LoVo (cell line): ENCODE data around the gene NUDT14.

Source experiments
- DNase-seq: peaks from one replicate; pipeline ENCODE4 v3.0.0-alpha.2; 2016; ENCODE audit warnings: low spot score

NUDT14 gene

DNA sequence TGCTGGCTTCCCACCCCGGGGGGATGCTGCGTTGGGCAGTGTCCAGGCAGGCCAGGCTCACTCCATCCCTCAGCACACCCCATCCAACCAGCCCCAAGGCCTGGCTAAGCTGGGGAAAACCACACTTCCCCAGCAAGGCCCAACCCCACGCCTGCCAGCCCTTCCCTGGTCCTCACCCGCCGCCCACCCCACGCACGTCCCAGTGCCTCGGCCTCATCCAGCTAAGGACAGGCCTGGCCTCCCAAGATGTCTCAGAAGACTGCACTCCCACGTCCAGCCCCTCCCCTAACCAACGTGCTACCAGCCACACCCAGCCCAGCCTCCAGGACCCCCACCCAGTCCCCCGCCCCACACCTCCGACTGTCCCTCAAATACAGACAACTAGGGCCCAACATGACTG lies 22.3 kb downstream of the NUDT14 start:
- no peak for DNase-seq

- DNase-seq, result no peak
Observed at GRCh38 chr14:105157872-105158271, 23.2 kb downstream of the NUDT14 start.

- no peak for DNase-seq
Observed at GRCh38 chr14:105156414-105157375, 24.4 kb downstream of the NUDT14 start.

- no peak for DNase-seq
Observed at GRCh38 chr14:105155681-105156413, 25.3 kb downstream of the NUDT14 start.

- no peak for DNase-seq
Observed at GRCh38 chr14:105155071-105155651, 26.0 kb downstream of the NUDT14 start.

DNA sequence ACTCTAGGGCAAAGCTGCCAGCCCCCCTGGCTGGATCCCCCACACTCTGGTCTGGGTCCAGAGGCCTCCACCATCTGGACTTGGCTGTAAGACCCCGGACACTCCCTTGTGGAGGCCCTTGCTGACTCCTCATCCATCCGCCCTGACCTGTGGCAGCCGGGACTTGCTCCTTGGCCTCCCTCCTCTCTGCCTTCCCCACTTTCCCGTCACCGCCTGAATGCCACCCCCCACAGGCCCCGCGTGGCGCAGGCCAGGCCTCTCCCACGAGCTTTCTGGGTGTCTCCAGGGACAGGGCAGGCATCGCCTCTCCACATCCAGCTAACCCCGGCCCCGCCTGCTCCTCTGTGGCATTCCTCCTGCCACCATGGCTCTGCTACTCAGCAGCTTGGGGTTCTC lies 26.6 kb downstream of the NUDT14 start:
- DNase-seq, result no peak

DNA sequence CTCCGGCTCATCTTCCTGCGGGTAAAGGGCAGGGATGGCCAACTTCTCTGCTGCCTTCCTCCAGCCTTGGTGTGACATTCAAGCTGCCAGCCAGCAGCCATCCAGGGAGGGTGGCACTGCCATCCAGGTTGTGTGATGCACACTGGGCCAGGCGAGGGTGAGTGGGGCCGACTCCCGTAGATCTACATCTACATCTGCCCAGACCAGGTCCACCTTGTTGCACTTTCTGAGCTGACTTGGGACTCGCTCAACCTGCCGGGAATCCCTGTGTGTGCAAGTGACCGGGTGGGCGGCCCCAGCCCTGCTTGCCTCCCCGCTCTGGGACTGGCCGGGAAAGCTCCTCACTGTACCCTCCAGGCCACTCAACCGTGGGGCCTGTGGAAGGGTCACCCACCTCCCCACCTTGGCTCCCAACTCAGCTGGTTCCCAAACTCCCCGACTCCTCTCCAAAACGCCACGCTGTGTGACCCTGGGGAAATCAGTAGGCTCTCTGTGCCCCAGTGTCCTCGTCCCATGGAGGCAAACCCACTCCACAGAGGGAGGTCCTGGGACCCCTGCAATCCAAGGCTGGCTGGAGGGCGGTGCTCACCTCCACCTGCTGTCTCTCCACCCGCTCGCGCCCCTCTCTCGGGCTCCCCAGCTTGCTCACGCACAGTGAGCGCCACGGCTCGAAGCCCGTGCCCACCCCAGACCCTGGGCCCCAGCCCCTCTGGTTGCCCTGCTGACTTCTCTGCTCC lies 27.2 kb downstream of the NUDT14 start:
- DNase-seq, result no peak

DNA sequence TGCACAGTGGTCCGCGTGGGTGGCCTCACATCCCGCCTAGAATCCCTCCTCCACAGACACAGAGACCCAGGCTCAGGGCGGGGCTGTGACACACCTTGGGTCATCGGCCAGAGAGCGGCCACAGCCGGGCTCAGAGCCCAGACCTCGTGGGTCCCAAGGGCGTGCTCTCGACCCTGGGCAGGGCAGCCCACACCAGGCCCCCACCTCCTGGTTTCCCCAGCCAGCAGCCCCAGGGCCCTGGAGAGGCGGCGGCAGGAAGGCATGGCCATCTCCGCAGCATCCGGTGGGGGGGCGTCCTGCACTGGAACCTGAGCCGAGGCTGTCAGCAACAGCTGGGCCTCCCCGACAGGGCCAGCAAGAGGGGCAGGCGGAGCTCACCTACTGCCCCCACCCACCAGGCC lies 27.8 kb downstream of the NUDT14 start:
- DNase-seq, result no peak

DNA sequence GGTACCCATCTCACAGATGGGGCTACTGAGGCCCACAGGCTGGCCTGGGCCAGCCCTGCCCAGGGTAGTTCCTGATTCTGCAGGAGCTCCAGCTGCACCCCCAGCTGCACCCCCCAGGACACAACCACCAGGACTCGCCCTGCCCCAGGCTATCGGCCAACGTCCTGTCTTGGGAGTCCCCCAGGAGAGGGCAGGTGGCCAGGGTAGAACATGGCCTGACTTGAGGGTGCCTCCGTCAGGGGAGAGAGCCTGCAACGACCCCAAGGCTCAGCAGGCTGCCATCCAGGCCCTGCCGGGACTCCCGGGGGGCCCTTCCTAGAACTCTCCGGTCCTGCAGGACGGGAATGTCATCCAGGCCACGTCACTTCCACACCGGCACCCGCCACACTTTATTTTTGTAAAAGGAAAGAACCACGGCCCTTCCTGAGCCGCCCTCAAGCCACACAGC lies 28.3 kb downstream of the NUDT14 start:
- DNase-seq, result no peak

- no peak for DNase-seq
Observed at GRCh38 chr14:105151838-105152793, 29.0 kb downstream of the NUDT14 start.

GRCh38 chr14:105151084-105151837 lies 29.9 kb downstream of the NUDT14 start:
- no peak for DNase-seq

DNA sequence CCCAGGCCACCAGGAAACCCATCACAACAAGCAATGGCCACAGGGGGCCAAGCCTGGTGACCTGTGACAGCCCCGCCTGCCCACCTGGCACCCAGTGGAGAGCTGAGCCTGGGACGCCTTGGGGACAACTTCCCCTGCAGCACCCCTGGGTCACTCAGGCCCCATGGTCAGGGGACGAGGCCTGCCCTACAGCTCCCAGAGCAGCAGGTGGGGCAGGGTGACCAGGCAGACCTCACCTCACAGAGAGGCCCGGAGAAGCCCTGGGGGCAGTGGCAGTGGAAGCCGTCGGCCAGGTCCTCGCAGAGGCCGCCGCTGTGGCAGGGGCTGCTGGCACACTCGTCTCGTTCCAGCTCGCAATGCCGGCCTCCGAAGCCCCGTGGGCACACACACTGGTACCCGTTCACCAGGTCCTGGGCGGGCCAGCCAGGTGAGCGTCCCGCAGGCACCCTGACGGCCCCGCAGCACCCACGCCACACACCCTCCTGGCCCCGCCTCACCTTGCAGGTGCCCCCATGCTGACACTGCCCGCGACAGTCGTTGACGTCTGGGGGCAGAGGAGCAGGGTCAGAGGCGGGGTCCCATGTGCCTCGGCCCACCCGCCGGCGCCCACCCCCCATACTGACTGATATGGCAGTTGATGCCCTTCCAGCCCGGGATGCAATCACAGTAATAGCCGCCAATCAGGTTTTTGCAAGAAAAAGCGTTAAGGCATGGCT lies 30.6 kb downstream of the NUDT14 start:
- DNase-seq, result no peak

- no peak for DNase-seq
Observed at GRCh38 chr14:105150026-105150367, 31.1 kb downstream of the NUDT14 start.

- DNase-seq, result no peak
Observed at GRCh38 chr14:105149146-105149781, 31.8 kb downstream of the NUDT14 start.

DNA sequence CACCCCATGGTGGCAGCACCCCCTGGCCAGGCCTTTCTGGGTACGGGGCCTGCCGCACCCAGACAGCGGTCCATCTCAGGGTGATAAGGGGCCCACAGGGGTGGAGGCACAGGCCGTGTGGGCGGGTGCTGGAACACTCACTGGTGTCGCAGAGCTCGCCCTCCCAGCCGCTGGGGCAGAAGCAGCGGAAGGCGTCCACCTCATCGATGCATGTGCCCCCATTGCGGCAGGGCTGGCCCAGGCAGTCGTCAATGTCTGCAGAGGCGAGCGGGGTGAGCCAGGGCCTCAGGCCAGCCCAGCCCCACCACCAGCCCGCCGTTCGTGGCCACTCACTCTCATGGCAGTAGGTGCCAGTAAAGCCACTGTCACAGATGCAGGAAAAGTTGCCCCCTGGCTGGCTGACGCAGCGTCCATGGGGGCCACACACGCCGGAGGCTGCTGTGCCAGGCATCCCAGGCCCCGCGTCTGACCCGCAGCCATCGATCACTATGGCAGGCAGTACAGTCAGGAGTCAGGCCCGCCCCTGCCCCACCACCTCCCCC lies 32.4 kb downstream of the NUDT14 start:
- DNase-seq, result no peak

GRCh38 chr14:105147671-105148603 lies 33.2 kb downstream of the NUDT14 start:
- DNase-seq, result no peak

- no peak for DNase-seq
Observed at GRCh38 chr14:105146976-105147635, 34.0 kb downstream of the NUDT14 start.
